ENCODE results near the gene AHNAK2.
"Not testable (repeated sequence)": the region's sequence is repeated elsewhere in the genome, so short reads cannot be mapped to it uniquely, and the experiment has no call there.

The AHNAK2 gene

DNA sequence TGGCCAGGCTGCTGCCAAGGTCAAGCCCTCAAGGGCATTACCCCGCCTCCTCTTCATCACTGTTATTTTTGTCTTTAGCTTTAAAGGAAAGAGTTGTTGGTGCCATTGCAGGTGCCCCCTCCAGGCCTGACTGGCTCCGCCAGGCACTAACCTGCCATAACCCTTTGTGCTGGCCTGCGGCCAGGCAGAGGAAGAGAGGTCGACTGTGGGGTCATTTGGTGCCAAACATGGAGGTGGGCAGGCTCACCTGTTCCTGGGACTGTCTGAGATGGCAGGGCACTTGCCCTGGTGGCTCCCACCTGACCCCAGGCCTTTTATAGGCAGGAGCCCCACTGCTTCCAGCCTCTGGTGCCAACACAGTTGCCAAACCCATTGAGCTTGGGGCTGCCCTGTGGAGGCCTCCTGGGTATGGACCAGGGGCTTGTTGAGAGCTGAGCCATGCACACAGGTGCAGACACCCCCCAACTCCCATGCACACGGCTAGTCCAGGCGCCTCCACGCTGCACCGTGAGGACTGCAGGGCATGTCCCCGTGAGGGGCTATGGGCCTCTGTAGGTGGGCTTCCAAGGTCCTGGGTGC lies 82.9 kb downstream of the AHNAK2 start:
- no peak for DNase-seq

DNA sequence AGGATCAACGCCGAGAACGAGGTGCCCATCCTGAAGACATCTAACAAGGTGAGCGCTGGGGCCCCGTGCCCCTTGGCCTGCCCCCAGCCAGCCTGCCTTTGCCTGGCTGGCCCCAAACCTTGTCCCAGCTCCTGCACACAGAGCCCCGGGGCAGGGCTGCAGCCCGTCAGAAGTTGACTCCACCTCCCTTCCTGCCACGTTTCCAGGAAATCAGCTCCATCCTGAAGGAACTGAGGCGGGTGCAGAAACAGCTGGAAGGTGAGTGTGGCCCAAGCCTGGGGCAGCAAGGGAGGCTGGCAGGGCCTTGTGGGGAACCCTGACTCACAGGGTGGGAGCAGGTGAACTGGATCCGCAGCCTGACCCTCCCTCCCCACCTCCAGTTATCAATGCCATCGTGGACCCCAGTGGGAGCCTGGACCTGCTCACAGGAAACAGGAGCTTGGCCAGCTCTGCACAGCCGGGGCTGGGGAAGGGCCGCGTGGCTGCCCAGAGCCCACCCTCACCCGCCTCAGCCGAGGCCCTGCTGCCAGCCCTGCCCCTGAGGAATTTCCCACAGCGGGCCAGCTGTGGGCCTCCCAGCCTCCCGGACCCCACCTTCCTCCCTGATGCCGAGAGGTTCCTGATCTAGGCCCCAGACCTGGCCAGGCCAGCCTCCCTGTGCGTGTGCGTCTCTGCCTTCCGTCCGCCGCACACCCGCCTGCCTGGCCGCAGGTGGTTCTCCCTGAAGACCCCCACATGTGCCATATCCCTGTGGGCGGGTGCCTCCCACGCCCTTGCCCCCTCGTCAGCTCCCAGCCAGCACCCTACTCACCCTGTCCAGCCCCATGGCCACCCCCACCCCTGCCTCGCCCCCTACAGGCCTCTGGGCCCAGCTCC lies 83.6 kb downstream of the AHNAK2 start:
- DNase-seq: no peak

DNA sequence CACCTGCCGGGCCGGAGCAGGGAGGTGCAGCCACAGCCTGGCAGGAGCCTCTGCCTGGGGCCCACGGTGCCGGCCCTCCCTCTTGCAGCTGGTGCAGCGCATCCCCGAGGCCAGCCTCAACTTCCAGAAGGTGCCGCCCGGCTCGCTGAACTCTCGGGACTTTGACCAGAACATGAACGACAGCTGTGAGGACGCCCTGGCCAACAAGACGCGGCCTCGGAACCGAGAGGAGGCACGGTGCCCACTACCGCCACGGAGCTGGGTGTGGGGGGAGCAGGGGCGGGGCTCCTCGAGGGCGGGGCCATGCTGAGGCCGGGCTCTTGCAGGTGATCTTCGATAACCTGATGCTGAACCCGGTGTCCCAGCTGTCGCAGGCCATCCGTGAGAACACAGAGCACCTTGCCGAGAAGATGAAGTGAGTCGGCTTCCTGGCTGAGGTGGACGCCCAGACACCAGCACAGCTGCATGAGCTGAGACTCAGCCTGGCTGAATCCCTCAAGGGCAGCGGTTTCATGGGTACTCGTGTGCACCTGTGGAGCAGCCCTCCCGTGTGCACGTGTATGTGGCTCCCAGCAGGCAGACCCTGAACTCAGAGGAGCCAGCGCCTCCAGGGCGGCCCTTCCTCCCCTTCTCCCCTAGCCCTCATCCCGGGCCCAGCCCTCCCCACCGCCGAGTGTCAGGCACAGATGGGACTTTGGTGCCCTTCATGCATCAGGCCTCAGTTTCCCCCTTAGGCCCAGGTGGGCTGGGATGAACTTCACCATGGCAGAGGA lies 84.6 kb downstream of the AHNAK2 start:
- no peak for DNase-seq

DNA sequence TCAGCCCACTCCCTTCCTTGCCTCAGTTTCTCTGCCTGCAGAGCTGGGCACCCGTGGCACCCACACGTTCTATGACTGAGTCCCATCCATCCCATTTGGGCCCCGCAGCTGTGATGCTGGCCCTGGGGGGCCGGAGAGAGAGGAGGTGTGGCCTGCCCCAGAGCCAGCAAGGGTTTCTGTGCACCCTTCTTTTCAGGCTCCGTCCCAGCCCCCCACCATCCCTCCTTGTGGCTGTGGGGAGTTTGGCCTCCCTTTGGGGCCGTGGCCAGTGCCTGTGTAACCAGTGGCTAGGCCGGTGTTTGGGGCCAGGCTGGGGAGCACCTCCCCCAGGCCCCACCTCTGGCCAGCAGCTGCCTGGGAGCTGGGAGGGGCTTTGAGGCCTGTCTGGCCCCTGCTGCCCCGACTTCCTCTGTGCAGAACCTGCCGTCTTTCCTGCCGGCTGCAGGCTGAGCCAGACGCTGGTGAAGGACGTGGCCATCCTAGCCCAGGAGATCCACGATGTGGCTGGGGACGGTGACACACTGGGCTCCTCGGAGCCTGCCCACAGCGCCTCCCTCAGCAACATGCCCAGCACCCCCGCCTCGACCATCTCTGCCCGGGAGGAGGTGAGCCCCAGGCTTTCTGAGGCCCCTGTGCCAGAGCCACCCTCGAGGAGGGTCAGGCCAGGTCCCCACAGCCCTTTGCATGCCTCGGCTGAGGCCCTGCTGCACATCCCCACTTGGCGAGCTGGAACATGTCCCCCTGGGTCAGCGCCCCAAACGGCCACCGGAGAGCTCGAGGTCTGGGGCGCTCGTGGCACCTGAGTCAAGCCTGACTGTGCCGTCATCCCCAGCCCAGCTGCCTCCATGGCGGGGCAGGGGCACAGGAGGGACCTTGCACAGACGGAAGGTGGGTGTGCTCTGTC lies 85.4 kb downstream of the AHNAK2 start:
- no peak for DNase-seq

DNA sequence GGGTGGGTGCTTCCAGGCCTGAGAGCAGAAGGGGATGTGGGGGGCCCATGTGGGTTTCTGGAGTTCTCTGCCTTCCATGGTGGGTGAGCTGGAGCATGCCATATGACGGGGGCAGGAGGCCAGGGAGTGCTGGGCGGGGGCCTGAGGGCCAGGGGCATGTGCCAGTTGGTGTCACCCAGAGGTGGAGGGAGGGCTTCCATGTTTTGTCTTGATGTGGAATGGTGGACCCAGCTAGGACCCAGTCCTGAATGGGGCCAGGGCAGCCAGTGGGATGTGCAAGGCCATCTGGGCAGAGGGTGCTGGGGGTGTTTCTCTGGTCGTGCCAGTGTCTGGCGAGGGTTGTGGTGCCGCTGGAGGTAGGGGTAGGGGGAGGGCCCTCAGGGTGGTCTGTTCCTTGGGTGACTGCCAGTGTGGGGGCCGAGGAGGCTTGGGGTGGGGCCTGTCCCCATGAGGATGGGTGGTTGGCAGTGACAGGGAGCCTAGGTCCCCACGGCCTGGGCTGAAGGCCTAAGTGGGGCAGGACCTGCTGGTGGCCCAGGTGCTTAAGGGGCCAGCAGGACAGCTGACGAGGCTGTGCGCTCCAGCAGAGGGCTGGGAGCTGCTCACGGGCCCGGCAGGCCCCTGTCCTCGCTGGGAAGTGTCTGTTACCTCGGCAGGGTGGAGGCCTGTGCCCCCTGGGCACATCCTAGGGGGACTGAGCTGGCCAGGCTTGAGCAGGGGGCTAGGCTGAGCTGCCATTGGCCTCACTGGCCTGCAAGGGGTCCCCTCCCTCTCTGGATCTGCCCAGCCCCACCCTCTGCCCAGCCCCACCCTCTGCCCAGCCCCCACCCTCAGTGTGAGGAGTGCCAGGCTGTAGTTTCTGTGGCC lies 86.3 kb downstream of the AHNAK2 start:
- DNase-seq: no peak

DNA sequence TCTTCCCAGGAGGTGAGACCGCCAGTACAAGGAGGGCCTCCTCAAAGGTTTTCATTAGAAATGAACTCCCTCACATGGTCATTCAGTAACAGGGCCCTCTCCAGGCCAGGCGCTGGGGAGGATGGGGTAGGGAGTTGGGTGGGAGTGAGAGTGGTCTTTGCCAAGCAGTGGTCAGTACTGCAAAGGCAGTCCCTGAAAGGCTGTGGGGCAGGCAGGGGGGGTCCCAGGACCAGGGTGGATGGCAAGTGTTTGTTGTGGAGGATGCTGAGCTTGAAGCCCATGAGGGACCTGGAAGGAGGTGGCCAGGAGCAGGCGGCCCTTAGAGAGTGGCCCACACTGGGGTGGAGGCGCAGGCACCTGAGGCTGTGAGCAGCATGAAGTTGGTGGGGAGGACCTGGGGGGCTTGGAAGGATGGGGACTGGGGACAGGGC lies 87.0 kb downstream of the AHNAK2 start:
- DNase-seq: no peak

DNA sequence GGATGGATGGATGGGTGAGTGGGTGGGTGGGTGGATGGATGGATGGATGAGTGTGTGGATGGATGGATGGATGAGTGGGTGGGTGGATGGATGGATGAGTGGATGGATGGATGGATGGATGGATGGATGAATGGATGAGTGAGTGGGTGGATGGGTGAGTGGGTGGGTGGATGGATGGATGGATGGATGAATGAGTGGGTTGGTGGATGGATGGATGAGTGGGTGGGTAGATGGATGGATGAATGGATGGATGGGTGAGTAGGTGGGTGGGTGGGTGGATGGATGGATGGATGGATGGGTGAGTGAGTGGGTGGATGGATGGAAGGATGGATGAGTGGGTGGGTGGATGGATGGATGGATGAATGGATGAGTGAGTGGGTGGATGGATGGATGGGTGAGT lies 87.9 kb downstream of the AHNAK2 start:
- DNase-seq: not testable (repeated sequence)

DNA sequence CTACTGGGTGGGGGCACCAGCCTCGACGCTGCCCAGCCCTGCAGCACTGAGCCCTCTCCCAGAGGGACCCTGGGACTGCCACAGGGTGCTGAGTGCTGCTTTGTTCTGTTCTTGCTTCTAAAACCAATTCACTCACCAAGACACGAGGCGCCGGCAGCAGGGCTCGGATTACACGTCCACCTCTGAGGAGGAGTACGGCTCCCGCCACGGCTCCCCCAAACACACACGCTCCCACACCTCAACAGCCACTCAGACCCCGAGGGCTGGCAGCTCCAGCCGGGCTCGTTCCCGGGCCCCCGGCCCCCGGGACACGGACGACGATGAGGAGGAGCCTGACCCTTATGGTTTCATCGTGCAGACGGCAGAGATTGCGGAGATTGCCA lies 88.8 kb downstream of the AHNAK2 start:
- DNase-seq: no peak

DNA sequence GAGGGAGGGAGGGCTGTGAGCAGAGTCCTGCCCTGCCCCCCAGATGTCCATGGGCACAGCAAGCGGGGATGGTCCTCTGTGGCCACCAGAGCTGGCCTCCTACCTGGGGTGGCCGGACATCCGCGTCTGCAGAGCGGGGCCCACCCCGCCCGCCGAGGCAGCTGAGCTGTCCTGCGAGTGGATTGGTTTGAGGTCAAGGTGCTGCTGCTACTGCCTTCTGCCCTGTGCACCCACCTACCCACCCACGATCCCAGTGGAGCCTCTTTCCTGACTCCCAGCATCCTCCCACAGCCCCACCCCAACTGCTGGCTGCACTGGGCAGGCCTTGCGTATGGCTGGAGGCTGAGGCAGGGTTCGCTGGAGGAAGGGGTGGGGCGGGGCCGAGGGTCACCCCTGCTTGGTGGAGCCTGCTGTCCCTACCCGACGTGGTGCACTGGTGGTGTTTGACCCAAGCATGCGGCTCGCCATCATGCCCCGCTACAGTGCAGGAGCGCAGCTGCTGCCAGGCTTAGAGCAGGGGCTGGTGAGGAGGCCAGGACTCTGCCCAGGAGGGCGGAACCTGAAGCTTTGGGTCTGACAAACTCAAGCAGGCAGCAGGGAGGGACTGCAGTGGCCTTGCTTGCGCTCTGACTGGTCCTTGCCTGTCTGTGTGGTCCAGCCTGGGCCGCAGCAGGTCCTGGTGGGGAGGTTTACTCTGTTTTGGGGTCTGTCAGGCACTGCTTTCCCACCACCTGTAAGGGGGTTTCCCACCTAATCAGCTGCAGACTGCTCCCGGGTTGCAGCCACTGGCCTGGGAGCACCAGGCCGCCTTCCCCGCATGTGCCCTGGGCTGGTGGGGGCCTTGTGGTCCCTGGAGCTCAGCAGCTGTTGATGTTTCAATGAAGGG lies 89.4 kb downstream of the AHNAK2 start:
- DNase-seq: no peak

DNA sequence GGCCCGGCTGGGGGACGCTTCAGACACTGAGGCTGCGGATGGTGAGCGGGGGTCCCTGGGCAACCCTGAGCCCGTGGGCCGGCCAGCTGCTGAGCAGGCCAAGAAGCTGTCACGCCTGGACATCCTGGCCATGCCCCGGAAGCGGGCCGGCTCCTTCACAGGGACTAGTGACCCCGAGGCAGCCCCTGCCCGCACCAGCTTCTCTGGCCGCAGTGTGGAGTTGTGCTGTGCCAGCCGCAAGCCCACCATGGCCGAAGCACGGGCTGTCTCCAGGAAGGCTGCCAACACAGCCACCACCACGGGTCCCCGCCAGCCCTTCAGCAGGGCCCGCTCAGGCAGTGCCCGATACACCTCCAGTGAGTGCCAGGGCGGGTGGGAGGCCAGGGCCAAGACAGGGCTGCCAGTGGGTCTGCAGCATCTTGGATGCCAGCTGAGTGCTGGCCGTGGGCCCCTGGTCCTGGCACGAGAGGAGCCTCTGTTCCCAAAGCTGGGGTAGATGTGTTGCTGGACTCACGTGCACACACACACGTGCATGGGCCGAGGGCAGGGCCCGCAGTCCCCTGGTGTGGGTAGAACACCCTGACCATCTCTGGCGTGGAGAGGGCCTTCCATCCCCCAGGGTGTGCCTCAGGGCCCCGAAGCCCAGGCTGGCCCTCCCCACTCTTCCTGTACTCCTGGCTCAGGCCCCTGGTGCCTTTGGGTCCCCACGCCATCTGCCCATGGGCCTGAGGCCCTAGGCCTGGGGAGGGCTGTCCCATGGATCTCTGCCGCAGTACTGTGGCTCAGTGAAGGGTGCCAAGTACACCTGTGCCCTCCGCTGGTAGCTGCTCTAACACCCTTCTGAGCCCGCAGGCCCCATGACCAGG lies 90.3 kb downstream of the AHNAK2 start:
- DNase-seq: no peak

Data from SW 1271 (cell line).